OCI-M1 (cell line): Measurements from ENCODE around the gene TBC1D22A.

Experiments
- DNase-seq: peaks from one replicate; lab custom pipeline; 2025; lab: John Stamatoyannopoulos, UW

The TBC1D22A gene

GRCh38 chr22:47202819-47203553, 440.5 kb downstream of the TBC1D22A start:
- DNase-seq: no peak

GRCh38 chr22:47203554-47203991, 441.1 kb downstream of the TBC1D22A start:
- DNase-seq: no peak

GRCh38 chr22:47204002-47204979, 441.8 kb downstream of the TBC1D22A start:
- DNase-seq: no peak

GRCh38 chr22:47205081-47205491, 442.6 kb downstream of the TBC1D22A start:
- DNase-seq: no peak

- DNase-seq: no peak
These were observed 443.1 kb downstream of the TBC1D22A start for GRCh38 chr22:47205554-47205953.

- DNase-seq: no peak
These were observed 443.7 kb downstream of the TBC1D22A start for GRCh38 chr22:47206164-47206563.

- DNase-seq: no peak
These were observed 444.3 kb downstream of the TBC1D22A start for GRCh38 chr22:47206666-47207218.

GRCh38 chr22:47207387-47207786, 444.9 kb downstream of the TBC1D22A start:
- no peak for DNase-seq

GRCh38 chr22:47207846-47208554, 445.6 kb downstream of the TBC1D22A start:
- DNase-seq: no peak

GRCh38 chr22:47208630-47209029, 446.2 kb downstream of the TBC1D22A start:
- DNase-seq: no peak

- no peak for DNase-seq
These were observed 446.6 kb downstream of the TBC1D22A start for GRCh38 chr22:47209040-47209514.

GRCh38 chr22:47209547-47210023, 447.1 kb downstream of the TBC1D22A start:
- DNase-seq: no peak

GRCh38 chr22:47210112-47210657, 447.7 kb downstream of the TBC1D22A start:
- DNase-seq: no peak

GRCh38 chr22:47210686-47211085, 448.2 kb downstream of the TBC1D22A start:
- DNase-seq: no peak

- peak; percentile 52 for DNase-seq
These were observed 451.3 kb downstream of the TBC1D22A start for GRCh38 chr22:47213571-47214230.

GRCh38 chr22:47215851-47216250, 453.4 kb downstream of the TBC1D22A start:
- DNase-seq: no peak

GRCh38 chr22:47218671-47219070, 456.2 kb downstream of the TBC1D22A start:
- DNase-seq: no peak

- no peak for DNase-seq
These were observed 457.3 kb downstream of the TBC1D22A start for GRCh38 chr22:47219789-47220188.

- no peak for DNase-seq
These were observed 458.3 kb downstream of the TBC1D22A start for GRCh38 chr22:47220752-47221151.

- no peak for DNase-seq
These were observed 459.6 kb downstream of the TBC1D22A start for GRCh38 chr22:47221840-47222615.
